ENCODE measurements around the gene COIL. TPM values are rescaled to one million over a fixed set of nuclear protein-coding genes. Genes with fewer than 3 reads are reported as not detected.
A peak's percentile ranks its signal among the peaks of the same experiment; 100 is the strongest.

Gene COIL
- total and polyA plus RNA-seq, 2 of the 13 experiments (the other 11 are each of a cell fraction or from before 2014, with no cell fraction given), result 8.1 to 29.4 TPM

DNA sequence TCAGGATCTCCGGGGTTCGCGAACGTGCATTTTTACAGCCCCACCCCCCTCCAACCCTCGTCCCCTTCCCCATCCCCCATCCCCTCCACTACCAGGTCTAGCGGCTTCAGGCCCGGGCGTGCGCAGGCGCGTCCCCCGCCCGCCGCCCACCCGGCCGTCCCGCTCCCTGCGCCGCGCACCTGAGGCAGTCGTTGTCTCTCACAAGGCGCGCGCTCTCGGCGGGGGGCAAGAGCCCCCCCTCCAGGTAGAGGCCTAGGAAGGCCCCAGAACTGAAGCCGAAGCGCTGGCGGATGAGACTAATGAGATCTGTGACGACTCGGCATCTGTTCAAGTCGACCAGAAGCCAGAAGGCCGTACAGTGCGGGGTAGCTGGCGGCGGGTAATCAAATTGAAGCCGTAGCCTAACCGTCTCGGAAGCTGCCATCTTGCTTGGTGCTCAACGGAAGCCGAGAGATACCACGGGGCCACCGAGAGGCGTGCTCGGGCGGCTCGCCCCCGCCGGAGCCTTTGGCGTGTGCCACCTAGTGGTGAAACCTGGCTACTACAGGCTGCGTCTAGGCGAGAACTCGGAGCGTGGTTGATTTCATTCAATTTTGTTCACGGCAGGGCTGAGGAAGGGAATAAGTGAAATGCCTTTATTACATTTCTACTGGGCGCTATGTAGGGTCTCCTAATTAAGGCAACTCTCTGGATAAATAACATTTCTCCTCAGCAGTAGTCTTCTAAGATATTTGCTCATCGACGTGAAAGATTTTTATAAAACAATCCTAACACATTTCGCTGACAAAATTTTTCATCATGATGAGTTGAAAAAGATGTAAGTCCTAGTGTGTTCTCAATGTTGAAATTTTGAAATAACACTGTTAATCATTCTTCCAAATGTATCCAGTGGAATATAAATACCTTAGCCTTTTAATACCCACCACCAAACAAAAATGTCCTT is at the start of gene COIL (continued):
- TF ChIP-seq THAP8 (CRISPR knock-in tag; IDR thresholded peaks at IDR 0.05; ENCODE audit: borderline replicate concordance) (peak; percentile 68; the same call in 1 of the 2 replicates), ATF6 (CRISPR knock-in tag; conservative IDR thresholded peaks at IDR 0.05) (no peak; the same call in 1 of the 2 replicates), GFI1 (CRISPR knock-in tag; IDR thresholded peaks at IDR 0.05; ENCODE audit: borderline replicate concordance) (peak; percentile 76), ZNF17 (CRISPR knock-in tag; IDR thresholded peaks at IDR 0.05) (no peak), SIX1 (CRISPR knock-in tag; IDR thresholded peaks at IDR 0.05; ENCODE audit: borderline replicate concordance) (peak; percentile 41; the same call in 1 of the 2 replicates), CENPT (CRISPR knock-in tag; IDR thresholded peaks at IDR 0.05; ENCODE audit: low read depth) (no peak), ZNF382 (CRISPR knock-in tag; IDR thresholded peaks at IDR 0.05; ENCODE audit: borderline replicate concordance) (no peak), KDM6A (CRISPR knock-in tag; IDR thresholded peaks at IDR 0.05; ENCODE audit: low read depth) (no peak), KAT8 (CRISPR knock-in tag; IDR thresholded peaks at IDR 0.05) (peak; percentile 96), CREM (IDR thresholded peaks at IDR 0.05) (peak; percentile 49), CREM (CRISPR knock-in tag; IDR thresholded peaks at IDR 0.05) (no peak)
- TF ChIP-seq, protein P1, sequence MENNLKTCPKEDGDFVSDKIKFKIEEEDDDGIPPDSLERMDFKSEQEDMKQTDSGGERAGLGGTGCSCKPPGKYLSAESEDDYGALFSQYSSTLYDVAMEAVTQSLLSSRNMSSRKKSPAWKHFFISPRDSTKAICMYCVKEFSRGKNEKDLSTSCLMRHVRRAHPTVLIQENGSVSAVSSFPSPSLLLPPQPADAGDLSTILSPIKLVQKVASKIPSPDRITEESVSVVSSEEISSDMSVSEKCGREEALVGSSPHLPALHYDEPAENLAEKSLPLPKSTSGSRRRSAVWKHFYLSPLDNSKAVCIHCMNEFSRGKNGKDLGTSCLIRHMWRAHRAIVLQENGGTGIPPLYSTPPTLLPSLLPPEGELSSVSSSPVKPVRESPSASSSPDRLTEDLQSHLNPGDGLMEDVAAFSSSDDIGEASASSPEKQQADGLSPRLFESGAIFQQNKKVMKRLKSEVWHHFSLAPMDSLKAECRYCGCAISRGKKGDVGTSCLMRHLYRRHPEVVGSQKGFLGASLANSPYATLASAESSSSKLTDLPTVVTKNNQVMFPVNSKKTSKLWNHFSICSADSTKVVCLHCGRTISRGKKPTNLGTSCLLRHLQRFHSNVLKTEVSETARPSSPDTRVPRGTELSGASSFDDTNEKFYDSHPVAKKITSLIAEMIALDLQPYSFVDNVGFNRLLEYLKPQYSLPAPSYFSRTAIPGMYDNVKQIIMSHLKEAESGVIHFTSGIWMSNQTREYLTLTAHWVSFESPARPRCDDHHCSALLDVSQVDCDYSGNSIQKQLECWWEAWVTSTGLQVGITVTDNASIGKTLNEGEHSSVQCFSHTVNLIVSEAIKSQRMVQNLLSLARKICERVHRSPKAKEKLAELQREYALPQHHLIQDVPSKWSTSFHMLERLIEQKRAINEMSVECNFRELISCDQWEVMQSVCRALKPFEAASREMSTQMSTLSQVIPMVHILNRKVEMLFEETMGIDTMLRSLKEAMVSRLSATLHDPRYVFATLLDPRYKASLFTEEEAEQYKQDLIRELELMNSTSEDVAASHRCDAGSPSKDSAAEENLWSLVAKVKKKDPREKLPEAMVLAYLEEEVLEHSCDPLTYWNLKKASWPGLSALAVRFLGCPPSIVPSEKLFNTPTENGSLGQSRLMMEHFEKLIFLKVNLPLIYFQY (CRISPR knock-in tag; IDR thresholded peaks at IDR 0.05; ENCODE audit: borderline replicate concordance), result peak; percentile 73; the same call in 1 of the 2 replicates
- TF ChIP-seq, protein P2, sequence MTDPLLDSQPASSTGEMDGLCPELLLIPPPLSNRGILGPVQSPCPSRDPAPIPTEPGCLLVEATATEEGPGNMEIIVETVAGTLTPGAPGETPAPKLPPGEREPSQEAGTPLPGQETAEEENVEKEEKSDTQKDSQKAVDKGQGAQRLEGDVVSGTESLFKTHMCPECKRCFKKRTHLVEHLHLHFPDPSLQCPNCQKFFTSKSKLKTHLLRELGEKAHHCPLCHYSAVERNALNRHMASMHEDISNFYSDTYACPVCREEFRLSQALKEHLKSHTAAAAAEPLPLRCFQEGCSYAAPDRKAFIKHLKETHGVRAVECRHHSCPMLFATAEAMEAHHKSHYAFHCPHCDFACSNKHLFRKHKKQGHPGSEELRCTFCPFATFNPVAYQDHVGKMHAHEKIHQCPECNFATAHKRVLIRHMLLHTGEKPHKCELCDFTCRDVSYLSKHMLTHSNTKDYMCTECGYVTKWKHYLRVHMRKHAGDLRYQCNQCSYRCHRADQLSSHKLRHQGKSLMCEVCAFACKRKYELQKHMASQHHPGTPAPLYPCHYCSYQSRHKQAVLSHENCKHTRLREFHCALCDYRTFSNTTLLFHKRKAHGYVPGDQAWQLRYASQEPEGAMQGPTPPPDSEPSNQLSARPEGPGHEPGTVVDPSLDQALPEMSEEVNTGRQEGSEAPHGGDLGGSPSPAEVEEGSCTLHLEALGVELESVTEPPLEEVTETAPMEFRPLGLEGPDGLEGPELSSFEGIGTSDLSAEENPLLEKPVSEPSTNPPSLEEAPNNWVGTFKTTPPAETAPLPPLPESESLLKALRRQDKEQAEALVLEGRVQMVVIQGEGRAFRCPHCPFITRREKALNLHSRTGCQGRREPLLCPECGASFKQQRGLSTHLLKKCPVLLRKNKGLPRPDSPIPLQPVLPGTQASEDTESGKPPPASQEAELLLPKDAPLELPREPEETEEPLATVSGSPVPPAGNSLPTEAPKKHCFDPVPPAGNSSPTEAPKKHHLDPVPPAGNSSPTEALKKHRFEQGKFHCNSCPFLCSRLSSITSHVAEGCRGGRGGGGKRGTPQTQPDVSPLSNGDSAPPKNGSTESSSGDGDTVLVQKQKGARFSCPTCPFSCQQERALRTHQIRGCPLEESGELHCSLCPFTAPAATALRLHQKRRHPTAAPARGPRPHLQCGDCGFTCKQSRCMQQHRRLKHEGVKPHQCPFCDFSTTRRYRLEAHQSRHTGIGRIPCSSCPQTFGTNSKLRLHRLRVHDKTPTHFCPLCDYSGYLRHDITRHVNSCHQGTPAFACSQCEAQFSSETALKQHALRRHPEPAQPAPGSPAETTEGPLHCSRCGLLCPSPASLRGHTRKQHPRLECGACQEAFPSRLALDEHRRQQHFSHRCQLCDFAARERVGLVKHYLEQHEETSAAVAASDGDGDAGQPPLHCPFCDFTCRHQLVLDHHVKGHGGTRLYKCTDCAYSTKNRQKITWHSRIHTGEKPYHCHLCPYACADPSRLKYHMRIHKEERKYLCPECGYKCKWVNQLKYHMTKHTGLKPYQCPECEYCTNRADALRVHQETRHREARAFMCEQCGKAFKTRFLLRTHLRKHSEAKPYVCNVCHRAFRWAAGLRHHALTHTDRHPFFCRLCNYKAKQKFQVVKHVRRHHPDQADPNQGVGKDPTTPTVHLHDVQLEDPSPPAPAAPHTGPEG (CRISPR knock-in tag; IDR thresholded peaks at IDR 0.05), result peak; percentile 77; the same call in 1 of the 2 replicates
